WTC11 (cell line): Measurements from ENCODE around the gene CCDC137. TPM values are rescaled to one million over a fixed set of nuclear protein-coding genes. Genes with fewer than 3 reads are reported as not detected.

Experiments used
- CBFB ChIP-seq: sonication (generic); formaldehyde crosslinking; IDR thresholded peaks from 2 replicates; pipeline ENCODE4 v1.8.1; 2022; ENCODE audit warnings: mild to moderate bottlenecking, low read depth, missing genetic modification reagents
- CREB1 ChIP-seq: sonication (generic); formaldehyde crosslinking; IDR thresholded peaks from 2 replicates; pipeline ENCODE4 v1.8.0; 2023; ENCODE audit warnings: mild to moderate bottlenecking, missing genetic modification reagents
- FOXK1 ChIP-seq: sonication (generic); formaldehyde crosslinking; IDR thresholded peaks from 2 replicates; pipeline ENCODE4 v1.8.0; 2022; ENCODE audit warnings: mild to moderate bottlenecking, moderate library complexity, missing genetic modification reagents
- GABPB1 ChIP-seq: sonication (generic); formaldehyde crosslinking; IDR thresholded peaks from 2 replicates; pipeline ENCODE4 v1.8.1; 2023; ENCODE audit warnings: mild to moderate bottlenecking, missing genetic modification reagents
- GTF2I ChIP-seq: fragments of 250-450 bp; sonication (Bioruptor Pico); conservative IDR thresholded peaks from 2 replicates; pipeline ENCODE4 v1.4.0; 2021; ENCODE audit warnings: mild to moderate bottlenecking
- JAZF1 ChIP-seq: fragments of 250-450 bp; sonication (Bioruptor Pico); IDR thresholded peaks from 2 replicates; pipeline ENCODE4 v1.9.0; 2021; ENCODE audit warnings: moderate library complexity, mild to moderate bottlenecking, inconsistent platforms
- MXD4 ChIP-seq: fragments of 250-450 bp; sonication (Bioruptor Pico); IDR thresholded peaks from 2 replicates; pipeline ENCODE4 v1.8.0; 2021; ENCODE audit warnings: mild to moderate bottlenecking, moderate library complexity, borderline replicate concordance
- NR3C1 ChIP-seq: sonication (generic); formaldehyde crosslinking; conservative IDR thresholded peaks from 2 replicates; pipeline ENCODE4 v1.8.1; 2023; ENCODE audit warnings: low read depth, mild to moderate bottlenecking, missing genetic modification reagents
- RELA ChIP-seq: sonication (generic); formaldehyde crosslinking; IDR thresholded peaks from 2 replicates; pipeline ENCODE4 v1.8.1; 2022; ENCODE audit warnings: missing genetic modification reagents, mild to moderate bottlenecking, borderline replicate concordance
- SMAD3 ChIP-seq: sonication (generic); formaldehyde crosslinking; IDR thresholded peaks from 2 replicates; pipeline ENCODE4 v1.8.0; 2022; ENCODE audit warnings: missing genetic modification reagents, mild to moderate bottlenecking, borderline replicate concordance
- TCF7 ChIP-seq: sonication (generic); formaldehyde crosslinking; IDR thresholded peaks from 2 replicates; pipeline ENCODE4 v1.8.0; 2022; ENCODE audit warnings: mild to moderate bottlenecking, low read depth, missing genetic modification reagents, moderate library complexity
- ZBTB21 ChIP-seq: sonication (generic); formaldehyde crosslinking; IDR thresholded peaks from 2 replicates; pipeline ENCODE4 v1.8.1; 2023; ENCODE audit warnings: mild to moderate bottlenecking, missing genetic modification reagents, borderline replicate concordance
- ZNF219 ChIP-seq: sonication (generic); formaldehyde crosslinking; IDR thresholded peaks from 2 replicates; pipeline ENCODE4 v1.8.0; 2023; ENCODE audit warnings: missing genetic modification reagents, mild to moderate bottlenecking, borderline replicate concordance
- ZNF232 ChIP-seq: sonication (generic); formaldehyde crosslinking; IDR thresholded peaks from 2 replicates; pipeline ENCODE4 v1.8.0; 2022; ENCODE audit warnings: mild to moderate bottlenecking, missing genetic modification reagents
- ZNF671 ChIP-seq: fragments of 250-450 bp; sonication (Bioruptor Pico); IDR thresholded peaks from 2 replicates; pipeline ENCODE4 v1.8.0; 2021; ENCODE audit warnings: mild to moderate bottlenecking
- total RNA-seq: library from RNA; stranded (reverse); gene quantifications from 3 replicates; pipeline ENCODE4 v1.2.3, GENCODE V29; 2021
- TF ChIP-seq, protein P1 (sequence below): fragments of 250-450 bp; sonication (Bioruptor Pico); IDR thresholded peaks from 2 replicates; pipeline ENCODE4 v1.9.0; 2021; ENCODE audit warnings: mild to moderate bottlenecking, borderline replicate concordance
- TF ChIP-seq, protein P2 (sequence below): sonication (generic); formaldehyde crosslinking; IDR thresholded peaks from 2 replicates; pipeline ENCODE4 v1.8.1; 2023; ENCODE audit warnings: mild to moderate bottlenecking, missing genetic modification reagents, moderate library complexity
- TF ChIP-seq, protein P3 (sequence below): sonication (generic); formaldehyde crosslinking; IDR thresholded peaks from 2 replicates; pipeline ENCODE4 v1.8.1; 2023; ENCODE audit warnings: mild to moderate bottlenecking, missing genetic modification reagents, borderline replicate concordance
- TF ChIP-seq, protein P4 (sequence below): sonication (generic); formaldehyde crosslinking; IDR thresholded peaks from 2 replicates; pipeline ENCODE4 v1.8.1; 2023; ENCODE audit warnings: mild to moderate bottlenecking, missing genetic modification reagents
- TF ChIP-seq, protein P5 (sequence below): sonication (generic); formaldehyde crosslinking; IDR thresholded peaks from 2 replicates; pipeline ENCODE4 v1.8.0; 2022; ENCODE audit warnings: mild to moderate bottlenecking, missing genetic modification reagents
- TF ChIP-seq, protein P6 (sequence below): fragments of 200-600 bp; IDR thresholded peaks from 2 replicates; pipeline ENCODE4 v1.8.0; 2022; ENCODE audit warnings: antibody characterized with exemption
- TF ChIP-seq, protein P7 (sequence below): sonication (generic); formaldehyde crosslinking; IDR thresholded peaks from 2 replicates; pipeline ENCODE4 v1.8.1; 2022; ENCODE audit warnings: mild to moderate bottlenecking, moderate library complexity, missing genetic modification reagents
- TF ChIP-seq, protein P8 (sequence below): sonication (generic); formaldehyde crosslinking; IDR thresholded peaks from 2 replicates; pipeline ENCODE4 v1.8.1; 2023; ENCODE audit warnings: mild to moderate bottlenecking, missing genetic modification reagents, moderate library complexity
- TF ChIP-seq, protein P9 (sequence below): sonication (generic); formaldehyde crosslinking; IDR thresholded peaks from 2 replicates; pipeline ENCODE4 v1.8.0; 2022; ENCODE audit warnings: mild to moderate bottlenecking, missing genetic modification reagents

CCDC137 gene
- total RNA-seq, 1 experiment from 2014 or later = 36.8 TPM

DNA sequence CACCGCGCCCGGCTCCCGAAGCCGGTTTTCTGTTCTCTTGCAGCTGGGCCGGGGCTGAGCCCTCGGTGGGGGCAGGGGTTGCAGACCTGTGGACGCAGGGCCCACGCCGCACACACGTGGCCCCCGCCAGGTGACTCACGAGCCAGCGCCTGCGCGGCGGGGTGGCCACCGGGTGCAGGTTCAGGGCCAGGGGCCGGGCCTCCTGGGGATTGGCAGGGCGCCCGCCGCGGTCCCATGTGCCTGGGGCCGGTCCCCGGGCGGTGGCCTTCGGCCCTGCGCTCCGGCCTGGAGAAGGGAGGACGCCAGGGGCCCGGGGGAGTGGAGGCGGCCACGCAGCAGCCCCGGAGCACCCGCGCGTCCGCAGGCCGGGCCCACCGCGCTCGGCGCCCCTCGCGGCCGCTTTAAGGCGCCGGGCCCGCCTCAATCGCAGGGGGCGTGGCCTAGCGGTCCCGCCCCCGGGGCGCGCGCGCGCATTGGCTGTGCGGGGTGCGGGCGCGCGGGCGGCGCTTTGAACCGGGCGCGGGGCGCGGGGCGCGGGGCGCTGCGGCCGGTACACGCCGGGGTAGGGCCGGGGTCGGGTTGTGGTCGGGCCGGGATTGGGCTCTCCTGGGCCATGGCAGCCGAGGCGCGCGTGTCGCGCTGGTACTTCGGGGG, 45.4 kb downstream of the CCDC137 start, which contains the start of gene SLC25A10 (continued):
- TF ChIP-seq, protein P1, sequence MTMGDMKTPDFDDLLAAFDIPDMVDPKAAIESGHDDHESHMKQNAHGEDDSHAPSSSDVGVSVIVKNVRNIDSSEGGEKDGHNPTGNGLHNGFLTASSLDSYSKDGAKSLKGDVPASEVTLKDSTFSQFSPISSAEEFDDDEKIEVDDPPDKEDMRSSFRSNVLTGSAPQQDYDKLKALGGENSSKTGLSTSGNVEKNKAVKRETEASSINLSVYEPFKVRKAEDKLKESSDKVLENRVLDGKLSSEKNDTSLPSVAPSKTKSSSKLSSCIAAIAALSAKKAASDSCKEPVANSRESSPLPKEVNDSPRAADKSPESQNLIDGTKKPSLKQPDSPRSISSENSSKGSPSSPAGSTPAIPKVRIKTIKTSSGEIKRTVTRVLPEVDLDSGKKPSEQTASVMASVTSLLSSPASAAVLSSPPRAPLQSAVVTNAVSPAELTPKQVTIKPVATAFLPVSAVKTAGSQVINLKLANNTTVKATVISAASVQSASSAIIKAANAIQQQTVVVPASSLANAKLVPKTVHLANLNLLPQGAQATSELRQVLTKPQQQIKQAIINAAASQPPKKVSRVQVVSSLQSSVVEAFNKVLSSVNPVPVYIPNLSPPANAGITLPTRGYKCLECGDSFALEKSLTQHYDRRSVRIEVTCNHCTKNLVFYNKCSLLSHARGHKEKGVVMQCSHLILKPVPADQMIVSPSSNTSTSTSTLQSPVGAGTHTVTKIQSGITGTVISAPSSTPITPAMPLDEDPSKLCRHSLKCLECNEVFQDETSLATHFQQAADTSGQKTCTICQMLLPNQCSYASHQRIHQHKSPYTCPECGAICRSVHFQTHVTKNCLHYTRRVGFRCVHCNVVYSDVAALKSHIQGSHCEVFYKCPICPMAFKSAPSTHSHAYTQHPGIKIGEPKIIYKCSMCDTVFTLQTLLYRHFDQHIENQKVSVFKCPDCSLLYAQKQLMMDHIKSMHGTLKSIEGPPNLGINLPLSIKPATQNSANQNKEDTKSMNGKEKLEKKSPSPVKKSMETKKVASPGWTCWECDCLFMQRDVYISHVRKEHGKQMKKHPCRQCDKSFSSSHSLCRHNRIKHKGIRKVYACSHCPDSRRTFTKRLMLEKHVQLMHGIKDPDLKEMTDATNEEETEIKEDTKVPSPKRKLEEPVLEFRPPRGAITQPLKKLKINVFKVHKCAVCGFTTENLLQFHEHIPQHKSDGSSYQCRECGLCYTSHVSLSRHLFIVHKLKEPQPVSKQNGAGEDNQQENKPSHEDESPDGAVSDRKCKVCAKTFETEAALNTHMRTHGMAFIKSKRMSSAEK (CRISPR knock-in tag) = no peak
- TF ChIP-seq ZNF219 = no peak
- TF ChIP-seq CREB1 = no peak
- TF ChIP-seq RELA = no peak
- TF ChIP-seq, protein P2, sequence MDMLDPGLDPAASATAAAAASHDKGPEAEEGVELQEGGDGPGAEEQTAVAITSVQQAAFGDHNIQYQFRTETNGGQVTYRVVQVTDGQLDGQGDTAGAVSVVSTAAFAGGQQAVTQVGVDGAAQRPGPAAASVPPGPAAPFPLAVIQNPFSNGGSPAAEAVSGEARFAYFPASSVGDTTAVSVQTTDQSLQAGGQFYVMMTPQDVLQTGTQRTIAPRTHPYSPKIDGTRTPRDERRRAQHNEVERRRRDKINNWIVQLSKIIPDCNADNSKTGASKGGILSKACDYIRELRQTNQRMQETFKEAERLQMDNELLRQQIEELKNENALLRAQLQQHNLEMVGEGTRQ (CRISPR knock-in tag) = peak; percentile 58
- TF ChIP-seq, protein P3, sequence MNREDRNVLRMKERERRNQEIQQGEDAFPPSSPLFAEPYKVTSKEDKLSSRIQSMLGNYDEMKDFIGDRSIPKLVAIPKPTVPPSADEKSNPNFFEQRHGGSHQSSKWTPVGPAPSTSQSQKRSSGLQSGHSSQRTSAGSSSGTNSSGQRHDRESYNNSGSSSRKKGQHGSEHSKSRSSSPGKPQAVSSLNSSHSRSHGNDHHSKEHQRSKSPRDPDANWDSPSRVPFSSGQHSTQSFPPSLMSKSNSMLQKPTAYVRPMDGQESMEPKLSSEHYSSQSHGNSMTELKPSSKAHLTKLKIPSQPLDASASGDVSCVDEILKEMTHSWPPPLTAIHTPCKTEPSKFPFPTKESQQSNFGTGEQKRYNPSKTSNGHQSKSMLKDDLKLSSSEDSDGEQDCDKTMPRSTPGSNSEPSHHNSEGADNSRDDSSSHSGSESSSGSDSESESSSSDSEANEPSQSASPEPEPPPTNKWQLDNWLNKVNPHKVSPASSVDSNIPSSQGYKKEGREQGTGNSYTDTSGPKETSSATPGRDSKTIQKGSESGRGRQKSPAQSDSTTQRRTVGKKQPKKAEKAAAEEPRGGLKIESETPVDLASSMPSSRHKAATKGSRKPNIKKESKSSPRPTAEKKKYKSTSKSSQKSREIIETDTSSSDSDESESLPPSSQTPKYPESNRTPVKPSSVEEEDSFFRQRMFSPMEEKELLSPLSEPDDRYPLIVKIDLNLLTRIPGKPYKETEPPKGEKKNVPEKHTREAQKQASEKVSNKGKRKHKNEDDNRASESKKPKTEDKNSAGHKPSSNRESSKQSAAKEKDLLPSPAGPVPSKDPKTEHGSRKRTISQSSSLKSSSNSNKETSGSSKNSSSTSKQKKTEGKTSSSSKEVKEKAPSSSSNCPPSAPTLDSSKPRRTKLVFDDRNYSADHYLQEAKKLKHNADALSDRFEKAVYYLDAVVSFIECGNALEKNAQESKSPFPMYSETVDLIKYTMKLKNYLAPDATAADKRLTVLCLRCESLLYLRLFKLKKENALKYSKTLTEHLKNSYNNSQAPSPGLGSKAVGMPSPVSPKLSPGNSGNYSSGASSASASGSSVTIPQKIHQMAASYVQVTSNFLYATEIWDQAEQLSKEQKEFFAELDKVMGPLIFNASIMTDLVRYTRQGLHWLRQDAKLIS = no peak
- TF ChIP-seq, protein P4, sequence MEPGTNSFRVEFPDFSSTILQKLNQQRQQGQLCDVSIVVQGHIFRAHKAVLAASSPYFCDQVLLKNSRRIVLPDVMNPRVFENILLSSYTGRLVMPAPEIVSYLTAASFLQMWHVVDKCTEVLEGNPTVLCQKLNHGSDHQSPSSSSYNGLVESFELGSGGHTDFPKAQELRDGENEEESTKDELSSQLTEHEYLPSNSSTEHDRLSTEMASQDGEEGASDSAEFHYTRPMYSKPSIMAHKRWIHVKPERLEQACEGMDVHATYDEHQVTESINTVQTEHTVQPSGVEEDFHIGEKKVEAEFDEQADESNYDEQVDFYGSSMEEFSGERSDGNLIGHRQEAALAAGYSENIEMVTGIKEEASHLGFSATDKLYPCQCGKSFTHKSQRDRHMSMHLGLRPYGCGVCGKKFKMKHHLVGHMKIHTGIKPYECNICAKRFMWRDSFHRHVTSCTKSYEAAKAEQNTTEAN (CRISPR knock-in tag) = 0 out of 2 replicates have a peak, but pooled peaks have one; percentile 14
- no peak for TF ChIP-seq ZNF232 (CRISPR knock-in tag)
- no peak for TF ChIP-seq ZNF671 (CRISPR knock-in tag)
- TF ChIP-seq GTF2I (CRISPR knock-in tag) = no peak
- TF ChIP-seq CBFB (CRISPR knock-in tag) = 0 out of 2 replicates have a peak, but pooled peaks have one; percentile 20
- TF ChIP-seq TCF7 = no peak
- no peak for TF ChIP-seq JAZF1 (CRISPR knock-in tag)
- no peak for TF ChIP-seq NR3C1 (CRISPR knock-in tag)
- TF ChIP-seq, protein P5, sequence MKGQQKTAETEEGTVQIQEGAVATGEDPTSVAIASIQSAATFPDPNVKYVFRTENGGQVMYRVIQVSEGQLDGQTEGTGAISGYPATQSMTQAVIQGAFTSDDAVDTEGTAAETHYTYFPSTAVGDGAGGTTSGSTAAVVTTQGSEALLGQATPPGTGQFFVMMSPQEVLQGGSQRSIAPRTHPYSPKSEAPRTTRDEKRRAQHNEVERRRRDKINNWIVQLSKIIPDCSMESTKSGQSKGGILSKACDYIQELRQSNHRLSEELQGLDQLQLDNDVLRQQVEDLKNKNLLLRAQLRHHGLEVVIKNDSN (CRISPR knock-in tag) = peak; percentile 70; the same call in 1 of the 2 replicates
- TF ChIP-seq MXD4 = no peak
- peak; percentile 42; the same call in 1 of the 2 replicates for TF ChIP-seq FOXK1
- TF ChIP-seq GABPB1 = peak; percentile 94
- TF ChIP-seq, protein P6, sequence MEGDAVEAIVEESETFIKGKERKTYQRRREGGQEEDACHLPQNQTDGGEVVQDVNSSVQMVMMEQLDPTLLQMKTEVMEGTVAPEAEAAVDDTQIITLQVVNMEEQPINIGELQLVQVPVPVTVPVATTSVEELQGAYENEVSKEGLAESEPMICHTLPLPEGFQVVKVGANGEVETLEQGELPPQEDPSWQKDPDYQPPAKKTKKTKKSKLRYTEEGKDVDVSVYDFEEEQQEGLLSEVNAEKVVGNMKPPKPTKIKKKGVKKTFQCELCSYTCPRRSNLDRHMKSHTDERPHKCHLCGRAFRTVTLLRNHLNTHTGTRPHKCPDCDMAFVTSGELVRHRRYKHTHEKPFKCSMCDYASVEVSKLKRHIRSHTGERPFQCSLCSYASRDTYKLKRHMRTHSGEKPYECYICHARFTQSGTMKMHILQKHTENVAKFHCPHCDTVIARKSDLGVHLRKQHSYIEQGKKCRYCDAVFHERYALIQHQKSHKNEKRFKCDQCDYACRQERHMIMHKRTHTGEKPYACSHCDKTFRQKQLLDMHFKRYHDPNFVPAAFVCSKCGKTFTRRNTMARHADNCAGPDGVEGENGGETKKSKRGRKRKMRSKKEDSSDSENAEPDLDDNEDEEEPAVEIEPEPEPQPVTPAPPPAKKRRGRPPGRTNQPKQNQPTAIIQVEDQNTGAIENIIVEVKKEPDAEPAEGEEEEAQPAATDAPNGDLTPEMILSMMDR = no peak
- TF ChIP-seq, protein P7, sequence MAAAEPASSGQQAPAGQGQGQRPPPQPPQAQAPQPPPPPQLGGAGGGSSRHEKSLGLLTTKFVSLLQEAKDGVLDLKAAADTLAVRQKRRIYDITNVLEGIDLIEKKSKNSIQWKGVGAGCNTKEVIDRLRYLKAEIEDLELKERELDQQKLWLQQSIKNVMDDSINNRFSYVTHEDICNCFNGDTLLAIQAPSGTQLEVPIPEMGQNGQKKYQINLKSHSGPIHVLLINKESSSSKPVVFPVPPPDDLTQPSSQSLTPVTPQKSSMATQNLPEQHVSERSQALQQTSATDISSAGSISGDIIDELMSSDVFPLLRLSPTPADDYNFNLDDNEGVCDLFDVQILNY (CRISPR knock-in tag) = no peak
- TF ChIP-seq SMAD3 (CRISPR knock-in tag) = no peak
- TF ChIP-seq, protein P8, sequence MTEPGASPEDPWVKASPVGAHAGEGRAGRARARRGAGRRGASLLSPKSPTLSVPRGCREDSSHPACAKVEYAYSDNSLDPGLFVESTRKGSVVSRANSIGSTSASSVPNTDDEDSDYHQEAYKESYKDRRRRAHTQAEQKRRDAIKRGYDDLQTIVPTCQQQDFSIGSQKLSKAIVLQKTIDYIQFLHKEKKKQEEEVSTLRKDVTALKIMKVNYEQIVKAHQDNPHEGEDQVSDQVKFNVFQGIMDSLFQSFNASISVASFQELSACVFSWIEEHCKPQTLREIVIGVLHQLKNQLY (CRISPR knock-in tag) = no peak
- no peak for TF ChIP-seq ZBTB21 (CRISPR knock-in tag)
- TF ChIP-seq, protein P9, sequence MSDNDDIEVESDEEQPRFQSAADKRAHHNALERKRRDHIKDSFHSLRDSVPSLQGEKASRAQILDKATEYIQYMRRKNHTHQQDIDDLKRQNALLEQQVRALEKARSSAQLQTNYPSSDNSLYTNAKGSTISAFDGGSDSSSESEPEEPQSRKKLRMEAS = peak; percentile 69; the same call in 1 of the 2 replicates
